HCT116 (cell line): ENCODE data around the gene BLID. TPM values are rescaled to one million over a fixed set of nuclear protein-coding genes. Genes with fewer than 3 reads are reported as not detected.

Source experiments
- ATAC-seq: fragments of 200-7000 bp; cut with Tn5 transposase; 2 replicates; pipeline ENCODE4 v1.9.1; 2020; ENCODE audit warnings: mild to moderate bottlenecking, moderate library complexity
- BruUV-seq: library from RNA; stranded (reverse); fragments of 400-500 nt; replicated peaks from 2 replicates; lab custom pipeline; 2021; lab: Mats Ljungman, UMichigan
- CTCF ChIA-PET: fragments of 300-600 bp; sonication (Branson Sonifier 250); formaldehyde crosslinking; loops from one replicate; lab custom pipeline; 2021; ENCODE audit warnings: antibody characterized with exemption; lab: Charles Lee
- POLR2A ChIA-PET: fragments of 300-600, 350-600 bp; sonication (Branson Sonifier 250); formaldehyde crosslinking; loops from one replicate; lab custom pipeline; 2021; ENCODE audit warnings: antibody characterized with exemption; lab: Charles Lee
- RAD21 ChIA-PET, 2 experiments: fragments of 300-600 bp; sonication (Branson Sonifier 250); formaldehyde crosslinking; loops; one replicate each; lab custom pipeline; 2023; ENCODE audit warnings: low total read pairs in 2 of 2; ENCODE audit not compliant: uncharacterized antibody in 2 of 2, unreplicated experiment in 2 of 2, low non-redundant PET in 1 of 2; lab: Charles Lee
- DNase-seq: peaks from one replicate; pipeline ENCODE4 v3.0.0-alpha.2; 2010; ENCODE audit warnings: low read depth, low spot score
- H2AFZ ChIP-seq: fragments of 200-600 bp; shearing (Covaris generic), sonication (generic); 2 replicates; pipeline ENCODE4 v1.6.1; 2017; ENCODE audit warnings: low read depth, mixed run types, mixed read lengths, antibody characterized with exemption, low read length; ENCODE audit not compliant: poor library complexity, severe bottlenecking
- H3K27ac ChIP-seq: 2 replicates; pipeline ENCODE4 v1.5.1; 2012; ENCODE audit warnings: low read depth, low read length
- H3K27me3 ChIP-seq: fragments of 200-600 bp; sonication (generic); 2 replicates; pipeline ENCODE4 v1.6.1; 2016; ENCODE audit warnings: mixed run types, low read length, mixed read lengths; ENCODE audit not compliant: insufficient read depth
- H3K36me3 ChIP-seq, 2 experiments: fragments of 200-500 bp in 1 of 2; fragments of 200-600 bp in 1 of 2; sonication (Bioruptor generic) in 1 of 2; sonication (generic) in 1 of 2; 2 replicates each; pipeline versions ENCODE4 v1.5.1 to v1.6.1; 2014 to 2016; ENCODE audit warnings: low read length in 2 of 2, inconsistent platforms in 1 of 2, mixed read lengths in 1 of 2, mixed run types in 1 of 2; ENCODE audit not compliant: insufficient read depth in 2 of 2, control insufficient read depth in 1 of 2
- H3K4me1 ChIP-seq, 2 experiments: fragments of 200-600 bp in 1 of 2; sonication (generic) in 1 of 2; 2 replicates each; pipeline versions ENCODE4 v1.5.1 to v1.6.1; 2012 to 2017; ENCODE audit warnings: low read length in 2 of 2, inconsistent platforms in 1 of 2, mild to moderate bottlenecking in 1 of 2, mixed read lengths in 1 of 2, mixed run types in 1 of 2, moderate library complexity in 1 of 2; ENCODE audit not compliant: insufficient read depth in 2 of 2, control insufficient read depth in 1 of 2
- H3K4me2 ChIP-seq: fragments of 200-600 bp; sonication (generic); 2 replicates; pipeline ENCODE4 v1.6.1; 2017; ENCODE audit warnings: mixed run types, low read length, mixed read lengths
- H3K4me3 ChIP-seq, 2 experiments: fragments of 200-600 bp in 1 of 2; sonication (generic) in 1 of 2; replicated peaks in 1 of 2; 2 replicates each; pipeline ENCODE4 v1.5.1; 2011 to 2016; ENCODE audit warnings: low read length in 2 of 2, control low read depth in 1 of 2, low read depth in 1 of 2, mild to moderate bottlenecking in 1 of 2, mixed read lengths in 1 of 2, mixed run types in 1 of 2
- H3K79me2 ChIP-seq: fragments of 200-600 bp; sonication (generic); 2 replicates; pipeline ENCODE4 v1.6.1; 2017; ENCODE audit warnings: mild to moderate bottlenecking, mixed run types, low read length, moderate library complexity, mixed read lengths; ENCODE audit not compliant: insufficient read depth
- H3K9ac ChIP-seq: fragments of 200-600 bp; sonication (generic); 2 replicates; pipeline ENCODE4 v1.6.1; 2016; ENCODE audit warnings: low read length, mixed read lengths
- H3K9me2 ChIP-seq: fragments of 200-600 bp; sonication (generic), shearing (Covaris generic); 2 replicates; pipeline ENCODE4 v1.6.1; 2017; ENCODE audit warnings: mixed run types, mild to moderate bottlenecking, moderate library complexity; ENCODE audit not compliant: insufficient read depth
- H3K9me3 ChIP-seq, 2 experiments: fragments of 200-500 bp in 1 of 2; fragments of 200-600 bp in 1 of 2; sonication (Bioruptor generic) in 1 of 2; sonication (generic) in 1 of 2; 2 replicates each; pipeline ENCODE4 v1.6.1; 2014 to 2017; ENCODE audit warnings: low read length in 2 of 2, mixed read lengths in 2 of 2, inconsistent platforms in 1 of 2, low read depth in 1 of 2, mild to moderate bottlenecking in 1 of 2, mixed run types in 1 of 2, moderate library complexity in 1 of 2; ENCODE audit not compliant: control insufficient read depth in 1 of 2, insufficient read depth in 1 of 2
- H4K20me1 ChIP-seq: fragments of 200-600 bp; sonication (generic), shearing (Covaris generic); 2 replicates; pipeline ENCODE4 v1.6.1; 2017; ENCODE audit warnings: mixed run types, mild to moderate bottlenecking, moderate library complexity; ENCODE audit not compliant: insufficient read depth
- CBX3 ChIP-seq: IDR thresholded peaks from 2 replicates; pipeline ENCODE4 v1.6.1; 2012; ENCODE audit warnings: low read depth
- CEBPB ChIP-seq: IDR thresholded peaks from 2 replicates; pipeline ENCODE4 v1.6.1; 2012; ENCODE audit warnings: low read depth
- EGR1 ChIP-seq: IDR thresholded peaks from 2 replicates; pipeline ENCODE4 v1.6.1; 2012; ENCODE audit warnings: low read depth
- ELF1 ChIP-seq: IDR thresholded peaks from 2 replicates; pipeline ENCODE4 v1.6.1; 2012; ENCODE audit warnings: low read depth, borderline replicate concordance
- EZH2phosphoT487 ChIP-seq: fragments of 200-600 bp; IDR thresholded peaks from 2 replicates; pipeline ENCODE4 v1.6.1; 2018; ENCODE audit warnings: antibody characterized with exemption, borderline replicate concordance
- FOSL1 ChIP-seq: IDR thresholded peaks from 2 replicates; pipeline ENCODE4 v1.6.1; 2012; ENCODE audit warnings: low read depth
- JUND ChIP-seq: IDR thresholded peaks from 2 replicates; pipeline ENCODE4 v1.6.1; 2012
- POLR2A ChIP-seq: IDR thresholded peaks from 2 replicates; pipeline ENCODE4 v1.7.0; 2011; ENCODE audit warnings: borderline replicate concordance; ENCODE audit not compliant: insufficient read depth, insufficient read length; ENCODE audit errors: extremely low read depth
- RAD21 ChIP-seq: IDR thresholded peaks from 2 replicates; pipeline ENCODE4 v1.6.1; 2012; ENCODE audit warnings: low read depth, mild to moderate bottlenecking
- SIN3A ChIP-seq: IDR thresholded peaks from 2 replicates; pipeline ENCODE4 v1.6.1; 2012; ENCODE audit warnings: low read depth
- SP1 ChIP-seq: IDR thresholded peaks from 2 replicates; pipeline ENCODE4 v1.6.1; 2012; ENCODE audit warnings: low read depth
- TCF7L2 ChIP-seq: IDR thresholded peaks from 2 replicates; pipeline ENCODE4 v1.7.0; 2011; ENCODE audit warnings: borderline replicate concordance, inconsistent platforms; ENCODE audit not compliant: insufficient read depth, insufficient read length; ENCODE audit errors: extremely low read depth
- YY1 ChIP-seq: IDR thresholded peaks from 2 replicates; pipeline ENCODE4 v1.6.1; 2011; ENCODE audit warnings: low read length, low read depth, moderate library complexity, mild to moderate bottlenecking; ENCODE audit not compliant: insufficient replicate concordance; ENCODE audit errors: extremely low read depth
- ZBTB33 ChIP-seq: IDR thresholded peaks from 2 replicates; pipeline ENCODE4 v1.6.1; 2011; ENCODE audit warnings: mild to moderate bottlenecking, low read length, moderate library complexity; ENCODE audit not compliant: insufficient replicate concordance; ENCODE audit errors: extremely low read depth
- ZFX ChIP-seq: fragments of 450-650 bp; IDR thresholded peaks from 2 replicates; pipeline ENCODE4 v1.6.1; 2017
- ZNF274 ChIP-seq: fragments of 200-500 bp; sonication (Bioruptor generic); IDR thresholded peaks from 2 replicates; pipeline ENCODE4 v1.6.1; 2014; ENCODE audit warnings: mild to moderate bottlenecking, low read depth, low read length, inconsistent platforms
- intact Hi-C: fragments of 100-400 bp; cut with micrococcal nuclease; formaldehyde crosslinking; loops from 2 replicates; pipeline ENCODE4 v1.10.0; 2022
- total RNA-seq: library from RNA; stranded (reverse); gene quantifications from one replicate; pipeline ENCODE4 v1.2.1, GENCODE V29; 2021; ENCODE audit not compliant: unreplicated experiment
- TF ChIP-seq, protein P1 (sequence below): IDR thresholded peaks from 2 replicates; pipeline ENCODE4 v1.6.1; 2012

BLID gene
- total RNA-seq, 1 experiment from 2014 or later: 8.9 TPM

- BruUV-seq: no TSS peak
- H3K79me2 ChIP-seq: peaks cover 100% of the 10 kb centered on the region
Observed at GRCh38 chr11:122154994-122155393, 39.0 kb upstream of the BLID start.

More at GRCh38 chr11:122154994-122155393, 39.0 kb upstream of the BLID start:
- Histone ChIP-seq H3K4me3 (no peak overlapping the region), H3K9me2 (no peaks in the 10 kb centered on the region), H4K20me1 (no peaks in the 10 kb centered on the region), H3K9ac (peak overlapping the region; percentile 78), H3K27ac (peak overlapping the region; percentile 95; the same call in 1 of the 2 replicates), H2AFZ (no peak overlapping the region), H3K36me3 (peaks cover 0 to 13% of the 10 kb centered on the region in 2 experiments; a peak in 3 of 4 replicates), H3K9me3 (no peaks in the 10 kb centered on the region), H3K4me1 (peaks cover 84 to 100% of the 10 kb centered on the region in 2 experiments), H3K27me3 (no peaks in the 10 kb centered on the region), H3K4me2 (peak overlapping the region; percentile 74; the same call in 1 of the 2 replicates)
- DNase-seq (no peak), ATAC-seq (no peak)
- ChIA-PET CTCF (no interaction called here), POLR2A (interaction anchor here (0.6 to 2.8 kb wide), 7 partner anchors 10 to 46 kb away, joined by 3 to 12 read pairs (median 7); no protein-coding TSS in a partner anchor), RAD21 (no interaction called here)
- TF ChIP-seq ZFX (no peak), CBX3 (no peak), SIN3A (no peak), EZH2phosphoT487 (no peak), YY1 (no peak), SP1 (no peak), ELF1 (no peak), POLR2A (no peak), CEBPB (no peak), TCF7L2 (no peak), JUND (no peak), ZNF274 (no peak), RAD21 (no peak), ZBTB33 (no peak), EGR1 (no peak), FOSL1 (no peak)
- TF ChIP-seq, protein P1, sequence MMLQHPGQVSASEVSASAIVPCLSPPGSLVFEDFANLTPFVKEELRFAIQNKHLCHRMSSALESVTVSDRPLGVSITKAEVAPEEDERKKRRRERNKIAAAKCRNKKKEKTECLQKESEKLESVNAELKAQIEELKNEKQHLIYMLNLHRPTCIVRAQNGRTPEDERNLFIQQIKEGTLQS: no peak
- intact Hi-C loops: no loop called here
